Lower leg skin (tissue), 3 donors: ENCODE measurements around the gene IMPDH1.

Experiments used
- POLR2A ChIP-seq, 2 donors: fragments of 450-650 bp; IDR thresholded peaks; one replicate each; pipeline ENCODE4 v1.6.1; 2016 to 2017; ENCODE audit warnings: antibody characterized with exemption in 2 of 2, mild to moderate bottlenecking in 1 of 2, moderate library complexity in 1 of 2
- TF ChIP-seq, protein P1 (sequence below), 3 donors: fragments of 450-650 bp; IDR thresholded peaks; one replicate each; pipeline ENCODE4 v1.5.1; 2016; ENCODE audit warnings: antibody characterized with exemption in 3 of 3, mild to moderate bottlenecking in 3 of 3, moderate library complexity in 2 of 3

DNA sequence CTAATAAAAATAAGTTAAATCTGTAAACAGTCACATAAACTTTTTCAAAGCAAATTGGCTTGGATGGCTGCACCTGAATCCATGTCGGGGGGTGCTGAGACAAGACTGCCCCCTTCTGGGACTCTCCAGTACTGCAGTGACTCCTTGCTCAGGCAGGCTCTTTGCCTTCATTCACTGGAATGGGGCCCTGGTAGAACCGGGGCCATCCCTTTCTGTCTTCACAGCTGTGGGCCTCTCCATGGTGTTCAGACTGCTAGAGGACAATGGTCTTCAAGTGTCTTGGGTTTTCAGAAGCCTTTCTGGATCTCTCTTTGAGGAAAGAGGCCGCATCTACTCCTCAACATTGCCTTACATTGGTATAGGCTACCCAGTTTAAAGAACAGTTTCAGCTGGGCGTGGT lies 16.1 kb upstream of the IMPDH1 start:
- TF ChIP-seq, protein P1, sequence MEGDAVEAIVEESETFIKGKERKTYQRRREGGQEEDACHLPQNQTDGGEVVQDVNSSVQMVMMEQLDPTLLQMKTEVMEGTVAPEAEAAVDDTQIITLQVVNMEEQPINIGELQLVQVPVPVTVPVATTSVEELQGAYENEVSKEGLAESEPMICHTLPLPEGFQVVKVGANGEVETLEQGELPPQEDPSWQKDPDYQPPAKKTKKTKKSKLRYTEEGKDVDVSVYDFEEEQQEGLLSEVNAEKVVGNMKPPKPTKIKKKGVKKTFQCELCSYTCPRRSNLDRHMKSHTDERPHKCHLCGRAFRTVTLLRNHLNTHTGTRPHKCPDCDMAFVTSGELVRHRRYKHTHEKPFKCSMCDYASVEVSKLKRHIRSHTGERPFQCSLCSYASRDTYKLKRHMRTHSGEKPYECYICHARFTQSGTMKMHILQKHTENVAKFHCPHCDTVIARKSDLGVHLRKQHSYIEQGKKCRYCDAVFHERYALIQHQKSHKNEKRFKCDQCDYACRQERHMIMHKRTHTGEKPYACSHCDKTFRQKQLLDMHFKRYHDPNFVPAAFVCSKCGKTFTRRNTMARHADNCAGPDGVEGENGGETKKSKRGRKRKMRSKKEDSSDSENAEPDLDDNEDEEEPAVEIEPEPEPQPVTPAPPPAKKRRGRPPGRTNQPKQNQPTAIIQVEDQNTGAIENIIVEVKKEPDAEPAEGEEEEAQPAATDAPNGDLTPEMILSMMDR (IDR thresholded peaks at IDR 0.05): peak in 1 of 3 donors; percentile 33
- no peak for TF ChIP-seq POLR2A (IDR thresholded peaks at IDR 0.05)
